H9 (cell line): ENCODE data around the gene CDH13. TPM values are rescaled to one million over a fixed set of nuclear protein-coding genes. Genes with fewer than 3 reads are reported as not detected.

Source experiments
- DNase-seq: peaks from one replicate; pipeline ENCODE4 v3.0.0-alpha.2; 2017
- H2AFZ ChIP-seq: one replicate; pipeline ENCODE4 v1.6.1; 2013; ENCODE audit warnings: mild to moderate bottlenecking, low read length, control low read depth, moderate library complexity
- H2AK5ac ChIP-seq: 2 replicates; pipeline ENCODE4 v1.6.1; 2013; ENCODE audit warnings: low read length, control low read depth, mixed read lengths; ENCODE audit not compliant: insufficient read length
- H2BK120ac ChIP-seq: one replicate; pipeline ENCODE4 v1.6.1; 2013; ENCODE audit warnings: low read depth, mild to moderate bottlenecking, low read length, control low read depth, inconsistent platforms; ENCODE audit not compliant: poor library complexity, severe bottlenecking
- H2BK12ac ChIP-seq: 2 replicates; pipeline ENCODE4 v1.6.1; 2013; ENCODE audit warnings: low read length, control low read depth, mixed read lengths, low read depth; ENCODE audit not compliant: insufficient read length
- H2BK15ac ChIP-seq: 2 replicates; pipeline ENCODE4 v1.6.1; 2013; ENCODE audit warnings: low read depth, low read length, control low read depth
- H2BK20ac ChIP-seq: one replicate; pipeline ENCODE4 v1.6.1; 2013; ENCODE audit warnings: low read depth, mild to moderate bottlenecking, low read length, control low read depth, inconsistent platforms; ENCODE audit not compliant: poor library complexity, severe bottlenecking
- H2BK5ac ChIP-seq: 2 replicates; pipeline ENCODE4 v1.6.1; 2013; ENCODE audit warnings: low read length, control low read depth, mixed read lengths; ENCODE audit not compliant: insufficient read length
- H3K14ac ChIP-seq: 2 replicates; pipeline ENCODE4 v1.6.1; 2013; ENCODE audit warnings: low read length, control low read depth; ENCODE audit not compliant: insufficient read depth
- H3K18ac ChIP-seq: 2 replicates; pipeline ENCODE4 v1.6.1; 2013; ENCODE audit warnings: low read depth, mild to moderate bottlenecking, mixed read lengths, low read length, control low read depth; ENCODE audit not compliant: insufficient read length
- H3K23ac ChIP-seq: 2 replicates; pipeline ENCODE4 v1.6.1; 2013; ENCODE audit warnings: low read length, control low read depth, mixed read lengths, low read depth; ENCODE audit not compliant: insufficient read length
- H3K23me2 ChIP-seq: 2 replicates; pipeline ENCODE4 v1.6.1; 2013; ENCODE audit warnings: low read depth, mild to moderate bottlenecking, mixed read lengths, low read length, control low read depth; ENCODE audit not compliant: insufficient read length, poor library complexity, severe bottlenecking
- H3K27ac ChIP-seq: 2 replicates; pipeline ENCODE4 v1.5.1; 2013; ENCODE audit warnings: low read length, control low read depth, mixed read lengths, low read depth; ENCODE audit not compliant: insufficient read length
- H3K27me3 ChIP-seq: 2 replicates; pipeline ENCODE4 v1.6.1; 2013; ENCODE audit warnings: low read length, control low read depth, inconsistent platforms; ENCODE audit not compliant: insufficient read depth
- H3K4ac ChIP-seq: 2 replicates; pipeline ENCODE4 v1.6.1; 2013; ENCODE audit warnings: low read depth, mild to moderate bottlenecking, control low read depth, inconsistent platforms, low read length, moderate library complexity
- H3K4me1 ChIP-seq: 2 replicates; pipeline ENCODE4 v1.6.1; 2013; ENCODE audit warnings: low read length, control low read depth, inconsistent platforms; ENCODE audit not compliant: insufficient read depth
- H3K4me2 ChIP-seq: 2 replicates; pipeline ENCODE4 v1.6.1; 2013; ENCODE audit warnings: low read length, control low read depth, mixed read lengths; ENCODE audit not compliant: insufficient read length, insufficient read depth
- H3K56ac ChIP-seq: 2 replicates; pipeline ENCODE4 v1.6.1; 2013; ENCODE audit warnings: low read depth, mild to moderate bottlenecking, mixed read lengths, low read length, control low read depth; ENCODE audit not compliant: insufficient read length
- H3K79me1 ChIP-seq: 2 replicates; pipeline ENCODE4 v1.6.1; 2013; ENCODE audit warnings: low read depth, mild to moderate bottlenecking, moderate library complexity, low read length, control low read depth, inconsistent platforms; ENCODE audit not compliant: insufficient read depth, poor library complexity, severe bottlenecking
- H3K79me2 ChIP-seq: 2 replicates; pipeline ENCODE4 v1.6.1; 2013; ENCODE audit warnings: low read length, control low read depth, inconsistent platforms; ENCODE audit not compliant: insufficient read depth
- H3K9ac ChIP-seq: 2 replicates; pipeline ENCODE4 v1.6.1; 2013; ENCODE audit warnings: low read length, control low read depth, mixed read lengths; ENCODE audit not compliant: insufficient read length; ENCODE audit errors: extremely low read depth
- H3K9me3 ChIP-seq: one replicate; pipeline ENCODE4 v1.6.1; 2013; ENCODE audit warnings: low read depth, low read length, inconsistent platforms; ENCODE audit not compliant: control insufficient read depth
- H3T11ph ChIP-seq: one replicate; pipeline ENCODE4 v1.6.1; 2013; ENCODE audit warnings: mild to moderate bottlenecking, low read length, control low read depth, inconsistent platforms
- H4K20me1 ChIP-seq: one replicate; pipeline ENCODE4 v1.6.1; 2013; ENCODE audit not compliant: control insufficient read depth, insufficient read length, insufficient read depth
- H4K5ac ChIP-seq: 2 replicates; pipeline ENCODE4 v1.6.1; 2013; ENCODE audit warnings: low read depth, mild to moderate bottlenecking, mixed read lengths, low read length, control low read depth; ENCODE audit not compliant: insufficient read length
- H4K8ac ChIP-seq: replicated peaks from 2 replicates; pipeline ENCODE4 v1.6.1; 2013; ENCODE audit warnings: low read length, control low read depth, mixed read lengths, low read depth; ENCODE audit not compliant: insufficient read length
- H4K91ac ChIP-seq: 2 replicates; pipeline ENCODE4 v1.6.1; 2013; ENCODE audit warnings: low read depth, mild to moderate bottlenecking, moderate library complexity, mixed read lengths, low read length, control low read depth; ENCODE audit not compliant: insufficient read length
- H3K27ac Mint-ChIP-seq, 3 experiments: 2 replicates in 2 of 3; 3 replicates in 1 of 3; pipeline ENCODE4 v1.8.0; 2020 to 2021; ENCODE audit warnings: mixed read lengths in 3 of 3, mild to moderate bottlenecking in 1 of 3, moderate library complexity in 1 of 3
- H3K27me3 Mint-ChIP-seq: 2 replicates; pipeline ENCODE4 v1.8.0; 2021; ENCODE audit warnings: low read depth, mild to moderate bottlenecking, moderate library complexity, mixed read lengths
- H3K36me3 Mint-ChIP-seq, 3 experiments: 2 replicates in 2 of 3; 3 replicates in 1 of 3; pipeline ENCODE4 v1.8.0; 2020 to 2021; ENCODE audit warnings: low read depth in 3 of 3, mixed read lengths in 3 of 3; ENCODE audit not compliant: insufficient read depth in 1 of 3
- H3K4me1 Mint-ChIP-seq, 2 experiments: 2 replicates each; pipeline ENCODE4 v1.8.0; 2020; ENCODE audit warnings: mixed read lengths in 2 of 2
- H3K4me3 Mint-ChIP-seq, 2 experiments: 2 replicates in 1 of 2; 3 replicates in 1 of 2; pipeline ENCODE4 v1.8.0; 2020 to 2021; ENCODE audit warnings: mild to moderate bottlenecking in 2 of 2, mixed read lengths in 2 of 2, moderate library complexity in 1 of 2
- H3K9me3 Mint-ChIP-seq, 2 experiments: 2 replicates in 1 of 2; 3 replicates in 1 of 2; pipeline ENCODE4 v1.8.0; 2020; ENCODE audit warnings: mild to moderate bottlenecking in 2 of 2, mixed read lengths in 2 of 2, moderate library complexity in 1 of 2
- CTCF ChIP-seq: fragments of 200-600 bp; sonication (generic); conservative IDR thresholded peaks from 3 replicates; pipeline ENCODE4 v1.8.0; 2021; ENCODE audit warnings: antibody characterized with exemption, mild to moderate bottlenecking
- WGBS: extraction: QIAGEN DNeasy Blood & Tissue Kit; methylation state at CpG from one replicate; pipeline ENCODE4 v1.1.7; 2013; ENCODE audit warnings: missing lambda C conversion rate, low lambda C conversion rate, mixed read lengths; ENCODE audit not compliant: insufficient read length; ENCODE audit errors: extremely low coverage; 5-methylcytosine and 5-hydroxymethylcytosine counted together
- total RNA-seq: library from RNA; stranded (reverse); gene quantifications from 2 replicates; pipeline ENCODE4 v1.2.1, GENCODE V29; 2021

The CDH13 gene
- total RNA-seq, 1 experiment from 2014 or later, result 1.5 TPM

GRCh38 chr16:82732461-82732860 lies 105.7 kb downstream of the CDH13 start:
- peaks cover 0 to 10% (median 0%) of the 10 kb centered on the region in 3 experiments; a peak in 1 of 7 replicates for H3K36me3 Mint-ChIP-seq
- no peaks in the 10 kb centered on the region for H3K79me2 ChIP-seq

More at GRCh38 chr16:82732461-82732860, 105.7 kb downstream of the CDH13 start:
- H3K4me1 ChIP-seq, result 0 out of 2 replicates have a peak, but pooled peaks cover 2% of the 10 kb centered on the region
- Mint-ChIP-seq H3K4me1 (no peaks in the 10 kb centered on the region; a peak in 1 of 4 replicates), H3K9me3 (peaks cover 4 to 10% of the 10 kb centered on the region in 2 experiments; a peak in 3 of 5 replicates), H3K27ac (no peak overlapping the region), H3K27me3 (peaks cover 3% of the 10 kb centered on the region), H3K4me3 (no peak overlapping the region)
- no peak overlapping the region for H3K18ac ChIP-seq
- no CpG with 5 or more reads among the region's 3 CpGs for whole genome bisulfite sequencing
- H2BK120ac ChIP-seq, result no peak overlapping the region
- H2AFZ ChIP-seq, result no peak overlapping the region
- H3K14ac ChIP-seq, result no peak overlapping the region
- H2BK15ac ChIP-seq, result no peak overlapping the region
- no peak overlapping the region for H3K23ac ChIP-seq
- no peak overlapping the region for H4K91ac ChIP-seq
- no peak overlapping the region for H3K4ac ChIP-seq
- TF ChIP-seq CTCF, result no peak
- H3K27me3 ChIP-seq, result no peaks in the 10 kb centered on the region
- no peak overlapping the region for H4K5ac ChIP-seq
- no peak overlapping the region for H2BK5ac ChIP-seq
- no peak overlapping the region for H3K9ac ChIP-seq
- H3K79me1 ChIP-seq, result no peaks in the 10 kb centered on the region
- no peak overlapping the region for H2BK12ac ChIP-seq
- no peaks in the 10 kb centered on the region for H3K9me3 ChIP-seq
- no peak overlapping the region for H2BK20ac ChIP-seq
- H2AK5ac ChIP-seq, result no peak overlapping the region
- no peak overlapping the region for H3T11ph ChIP-seq
- H4K20me1 ChIP-seq, result no peaks in the 10 kb centered on the region
- H3K4me2 ChIP-seq, result no peak overlapping the region
- H3K23me2 ChIP-seq, result no peaks in the 10 kb centered on the region
- no peak overlapping the region for H4K8ac ChIP-seq
- H3K56ac ChIP-seq, result no peak overlapping the region
- DNase-seq, result no peak
- no peak overlapping the region for H3K27ac ChIP-seq
